T-helper 9 cell (primary cell): Measurements from ENCODE around the gene POMP.
A peak's percentile ranks its signal among the peaks of the same experiment; 100 is the strongest.

Experiments used
- DNase-seq: peaks from one replicate; pipeline ENCODE4 v3.0.0-alpha.2; 2020

Gene POMP

GRCh38 chr13:28704282-28704681, 45.4 kb downstream of the POMP start:
- no peak for DNase-seq

GRCh38 chr13:28704919-28705318, 46.0 kb downstream of the POMP start:
- no peak for DNase-seq

GRCh38 chr13:28705461-28706083, 46.6 kb downstream of the POMP start:
- DNase-seq = no peak

- DNase-seq = no peak
These were observed 48.9 kb downstream of the POMP start for GRCh38 chr13:28707629-28708427.

GRCh38 chr13:28710161-28710560, 51.2 kb downstream of the POMP start:
- no peak for DNase-seq

GRCh38 chr13:28714651-28715050, 55.7 kb downstream of the POMP start:
- no peak for DNase-seq

- DNase-seq = no peak
These were observed 57.6 kb downstream of the POMP start for GRCh38 chr13:28716511-28716910.

- no peak for DNase-seq
These were observed 58.2 kb downstream of the POMP start for GRCh38 chr13:28717170-28717569.

GRCh38 chr13:28718196-28718542, 59.2 kb downstream of the POMP start:
- no peak for DNase-seq

- DNase-seq = peak; percentile 95
These were observed 59.8 kb downstream of the POMP start, which contains the start of gene SLC46A3 for GRCh38 chr13:28718543-28719226. SLC46A3 (minus strand) TSS chr13:28718970; CDS start chr13:28717998, 972 bp downstream.

GRCh38 chr13:28719227-28720055, 60.5 kb downstream of the POMP start:
- DNase-seq = no peak

- no peak for DNase-seq
These were observed 64.9 kb downstream of the POMP start for GRCh38 chr13:28723806-28724205.

- no peak for DNase-seq
These were observed 66.2 kb downstream of the POMP start for GRCh38 chr13:28725046-28725610.
